Mucosa of descending colon (tissue), 3 donors: ENCODE measurements around the gene CRLF1. TPM values are rescaled to one million over a fixed set of nuclear protein-coding genes. Genes with fewer than 3 reads are reported as not detected.
"Not testable (repeated sequence)": the region's sequence is repeated elsewhere in the genome, so short reads cannot be mapped to it uniquely, and the experiment has no call there.

Experiments
- ATAC-seq: fragments of 200-7000 bp; cut with Tn5 transposase; one replicate; pipeline ENCODE4 v1.9.1; 2020; ENCODE audit warnings: mild to moderate bottlenecking, moderate library complexity
- DNase-seq, 3 donors: peaks; one replicate each; pipeline ENCODE4 v3.0.0-alpha.2; 2020
- H3K36me3 ChIP-seq: fragments of 200-600 bp; one replicate; pipeline ENCODE4 v1.8.0; 2021; ENCODE audit warnings: low read depth, mild to moderate bottlenecking
- H3K4me1 ChIP-seq: fragments of 200-600 bp; one replicate; pipeline ENCODE4 v1.8.0; 2021; ENCODE audit warnings: low read depth, mild to moderate bottlenecking
- H3K4me3 ChIP-seq: fragments of 200-600 bp; one replicate; pipeline ENCODE4 v1.8.0; 2021; ENCODE audit warnings: mild to moderate bottlenecking
- H3K9me3 ChIP-seq: fragments of 200-600 bp; one replicate; pipeline ENCODE4 v1.8.0; 2021; ENCODE audit warnings: mild to moderate bottlenecking
- intact Hi-C, 2 donors: fragments of 100-400 bp; cut with DNase I in 1 of 2; cut with micrococcal nuclease in 1 of 2; formaldehyde crosslinking; loops; one replicate each; pipeline versions ENCODE4 v1.11.0 to v1.11.1; 2022; cut with DNase I, micrococcal nuclease
- total RNA-seq, 3 donors: library from RNA; stranded (reverse); fragmentation: NEBNext Ultra II Directional in 2 of 3; extraction: Animal tissue kit (Norgen Biotek cat#: 25700) in 2 of 3; gene quantifications; one replicate each; pipeline versions ENCODE4 v1.2.1 to v1.2.4, GENCODE V29; 2021 to 2023
- TF ChIP-seq, protein P1 (sequence below): fragments of 200-600 bp; IDR thresholded peaks from one replicate; pipeline ENCODE4 v1.8.0; 2022; ENCODE audit warnings: antibody characterized with exemption, mild to moderate bottlenecking
- donor health status: DM: no; HTN: no; CAD: no; lungs with moderate emphysema.
- donor health status: DM: no; HTN: no; CAD: no.
- donor health status: DM: no; HTN: yes; CAD: no.

The CRLF1 gene
- total RNA-seq, 3 donors from 2014 or later: 1.3 to 7.0 (median 6.6) TPM

DNA sequence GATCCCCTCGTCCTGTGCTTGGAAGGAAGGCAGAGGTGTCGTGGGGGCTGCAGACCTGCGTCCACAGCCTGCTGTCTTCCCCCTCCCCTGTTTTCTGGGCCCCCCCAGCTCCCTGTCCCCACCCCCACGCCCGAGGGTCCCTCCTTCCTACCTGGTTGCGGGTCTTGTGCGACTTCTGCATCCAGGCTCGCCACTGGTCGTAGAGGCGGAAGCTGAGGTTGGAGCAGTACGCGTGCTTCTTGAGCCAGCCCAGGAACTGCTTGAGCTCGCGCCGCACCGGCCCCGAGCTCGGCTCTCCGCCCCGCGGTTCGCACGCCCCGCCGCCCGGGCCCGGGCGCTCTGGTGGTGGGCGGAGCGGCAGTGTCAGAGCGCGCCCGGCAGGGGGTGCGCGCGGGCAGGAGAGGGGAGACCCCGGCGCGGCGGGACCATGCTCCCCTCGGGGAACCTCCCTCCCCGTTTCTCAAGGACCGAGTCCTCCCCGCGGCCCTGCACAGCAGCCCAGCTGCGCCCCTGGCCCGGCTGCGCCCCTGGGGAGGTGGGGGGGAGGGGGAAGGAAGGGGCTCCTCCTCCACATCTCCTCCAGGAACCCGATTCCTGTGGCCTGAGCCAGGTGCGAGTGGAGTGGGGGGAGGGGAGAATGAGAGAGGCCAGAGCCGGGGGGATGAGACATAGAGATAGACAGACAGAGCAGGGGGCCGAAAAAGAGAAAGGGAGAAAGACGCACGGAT is 12.3 kb downstream of the CRLF1 start:
- intact Hi-C loops: loop anchor here (5.0 to 10.0 kb wide), 2 partner anchors 251 to 253 kb away; no protein-coding TSS in a partner anchor
- peak; percentile 84 for ATAC-seq
- H3K4me1 ChIP-seq: peaks cover 25% of the 10 kb centered on the region
- TF ChIP-seq, protein P1, sequence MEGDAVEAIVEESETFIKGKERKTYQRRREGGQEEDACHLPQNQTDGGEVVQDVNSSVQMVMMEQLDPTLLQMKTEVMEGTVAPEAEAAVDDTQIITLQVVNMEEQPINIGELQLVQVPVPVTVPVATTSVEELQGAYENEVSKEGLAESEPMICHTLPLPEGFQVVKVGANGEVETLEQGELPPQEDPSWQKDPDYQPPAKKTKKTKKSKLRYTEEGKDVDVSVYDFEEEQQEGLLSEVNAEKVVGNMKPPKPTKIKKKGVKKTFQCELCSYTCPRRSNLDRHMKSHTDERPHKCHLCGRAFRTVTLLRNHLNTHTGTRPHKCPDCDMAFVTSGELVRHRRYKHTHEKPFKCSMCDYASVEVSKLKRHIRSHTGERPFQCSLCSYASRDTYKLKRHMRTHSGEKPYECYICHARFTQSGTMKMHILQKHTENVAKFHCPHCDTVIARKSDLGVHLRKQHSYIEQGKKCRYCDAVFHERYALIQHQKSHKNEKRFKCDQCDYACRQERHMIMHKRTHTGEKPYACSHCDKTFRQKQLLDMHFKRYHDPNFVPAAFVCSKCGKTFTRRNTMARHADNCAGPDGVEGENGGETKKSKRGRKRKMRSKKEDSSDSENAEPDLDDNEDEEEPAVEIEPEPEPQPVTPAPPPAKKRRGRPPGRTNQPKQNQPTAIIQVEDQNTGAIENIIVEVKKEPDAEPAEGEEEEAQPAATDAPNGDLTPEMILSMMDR: peak; percentile 84
- H3K4me3 ChIP-seq: no peak overlapping the region
- H3K9me3 ChIP-seq: no peaks in the 10 kb centered on the region
- H3K36me3 ChIP-seq: no peaks in the 10 kb centered on the region
- peak; percentile 75 to 85 (median 80) for DNase-seq

GRCh38 chr19:18593367-18594095 is 13.1 kb downstream of the CRLF1 start:
- no peak for ATAC-seq
- H3K4me1 ChIP-seq: peaks cover 25% of the 10 kb centered on the region
- TF ChIP-seq, protein P1: no peak
- no peaks in the 10 kb centered on the region for H3K36me3 ChIP-seq
- DNase-seq: peak in 2 of 3 donors; percentile 29 to 56
- intact Hi-C loops: loop anchor here (5.0 to 10.0 kb wide), 2 partner anchors 251 to 254 kb away; no protein-coding TSS in a partner anchor
- H3K4me3 ChIP-seq: no peak overlapping the region
- no peaks in the 10 kb centered on the region for H3K9me3 ChIP-seq

DNA sequence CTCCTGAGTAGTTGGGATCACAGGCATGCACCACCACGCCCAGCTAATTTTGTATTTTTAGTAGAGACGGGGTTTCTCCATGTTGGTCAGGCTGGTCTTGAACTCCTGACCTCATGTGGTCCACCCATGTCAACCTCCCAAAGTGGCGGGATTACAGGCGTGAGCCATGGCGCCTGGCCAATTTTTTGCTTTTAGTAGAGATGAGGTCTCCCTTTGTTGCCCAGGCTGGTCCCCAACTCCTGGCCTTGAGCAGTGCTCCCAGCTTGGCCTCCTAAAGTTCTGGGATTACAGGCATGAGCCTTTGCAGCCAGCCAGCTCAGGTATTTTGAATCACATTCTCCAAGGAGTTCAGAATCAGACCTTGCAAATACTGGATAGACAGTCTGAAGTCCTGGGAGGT is 13.9 kb downstream of the CRLF1 start:
- peaks cover 25% of the 10 kb centered on the region for H3K4me1 ChIP-seq
- intact Hi-C loops: loop anchor here (5.0 to 10.0 kb wide), 2 partner anchors 252 to 255 kb away; no protein-coding TSS in a partner anchor
- not testable (repeated sequence) for H3K4me3 ChIP-seq, H3K36me3 ChIP-seq, H3K9me3 ChIP-seq, ATAC-seq
- peak in 1 of 3 donors; percentile 18 for DNase-seq

GRCh38 chr19:18591735-18592385 is 14.7 kb downstream of the CRLF1 start:
- Histone ChIP-seq H3K4me1 (peaks cover 25% of the 10 kb centered on the region), H3K4me3 (no peak overlapping the region), H3K9me3 (no peaks in the 10 kb centered on the region), H3K36me3 (no peaks in the 10 kb centered on the region)
- TF ChIP-seq, protein P1: no peak
- intact Hi-C loops: loop anchor here (5.0 to 10.0 kb wide), 2 partner anchors 253 to 255 kb away; no protein-coding TSS in a partner anchor
- no peak for ATAC-seq
- DNase-seq: peak in 1 of 3 donors; percentile 43

- Histone ChIP-seq H3K9me3 (no peaks in the 10 kb centered on the region), H3K4me1 (peaks cover 25% of the 10 kb centered on the region), H3K4me3 (no peak overlapping the region), H3K36me3 (no peaks in the 10 kb centered on the region)
- DNase-seq: peak in 1 of 3 donors; percentile 63
- TF ChIP-seq, protein P1: no peak
- no peak for ATAC-seq
- intact Hi-C loops: loop anchor here (5.0 to 10.0 kb wide), 2 partner anchors 254 to 257 kb away; no protein-coding TSS in a partner anchor
Measured at GRCh38 chr19:18590273-18591272, 16.0 kb downstream of the CRLF1 start.
